Measurements from ENCODE around the gene ZBTB42. TPM values are rescaled to one million over a fixed set of nuclear protein-coding genes. Genes with fewer than 3 reads are reported as not detected.

ZBTB42 gene
- total RNA-seq, 4 donors from 2014 or later = 2.5 to 6.4 (median 4.9) TPM

DNA sequence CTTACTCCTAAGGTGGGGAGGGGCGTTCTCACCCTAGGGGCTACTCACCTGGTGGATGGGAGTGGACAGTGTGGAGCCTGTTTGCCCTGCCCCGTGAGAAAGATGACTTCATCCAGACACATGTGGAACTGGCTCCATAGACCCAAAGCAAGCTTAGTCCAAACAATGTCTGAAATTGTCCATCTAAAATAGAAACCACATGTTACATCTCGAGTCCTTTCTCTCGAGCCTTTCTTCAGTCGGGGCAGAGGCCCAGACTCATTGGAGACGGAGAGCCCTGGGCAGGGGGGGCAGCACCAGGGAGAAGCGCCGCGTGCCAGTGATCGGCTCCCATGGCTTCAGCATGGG lies 43.7 kb upstream of the ZBTB42 start:
- 41% methylated on average over 5 of the region's 10 CpGs for WGBS
- intact Hi-C loops (cut with DNase I) = no loop called here

DNA sequence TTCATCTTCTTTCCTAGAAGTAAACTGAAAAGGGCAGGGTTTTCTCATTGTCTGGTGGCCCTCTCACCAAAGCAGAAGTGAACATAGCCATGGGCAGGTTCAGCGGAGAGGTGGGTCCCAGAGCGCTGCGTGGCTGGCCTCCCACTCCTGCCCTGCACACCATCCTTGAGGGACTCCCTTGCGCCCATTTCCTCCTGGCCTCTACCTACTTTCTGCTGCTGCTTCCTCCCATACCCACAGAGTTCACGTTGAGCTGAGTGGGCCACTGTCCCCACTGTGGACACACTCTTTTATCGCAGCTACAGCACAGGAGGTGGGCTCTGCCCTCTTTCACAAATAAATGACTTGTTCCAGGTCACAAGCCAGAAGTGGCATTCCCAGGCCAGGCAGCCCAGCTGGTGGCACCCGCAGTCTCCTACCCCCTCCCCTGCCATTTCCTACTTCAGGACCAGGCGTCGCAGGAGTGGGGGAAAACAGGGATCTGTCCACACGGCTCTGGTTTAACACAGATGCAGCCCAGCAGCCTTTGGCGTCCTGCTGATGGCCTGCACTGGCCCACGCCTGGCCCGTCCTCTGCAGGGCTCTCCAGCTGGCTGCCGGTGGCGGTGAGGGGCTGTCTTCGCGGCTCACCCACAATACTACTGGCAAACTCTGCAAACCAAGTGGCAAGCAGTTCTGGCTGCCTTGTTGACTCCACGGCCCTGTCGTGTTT lies 43.1 kb upstream of the ZBTB42 start:
- 93% methylated on average over 19 of the region's 19 CpGs for WGBS
- no peak overlapping the region for H3K4me3 ChIP-seq
- H3K27me3 ChIP-seq = no peaks in the 10 kb centered on the region
- intact Hi-C loops (cut with DNase I) = no loop called here
- H3K36me3 ChIP-seq = peaks cover 38 to 76% (median 61%) of the 10 kb centered on the region in 4 donors
- no peak overlapping the region for H3K27ac ChIP-seq (replicated peaks in 1 of 4)
- DNase-seq (ENCODE audit: extremely low spot score) = no peak
- no peaks in the 10 kb centered on the region for H3K9me3 ChIP-seq
- TF ChIP-seq, protein P1, sequence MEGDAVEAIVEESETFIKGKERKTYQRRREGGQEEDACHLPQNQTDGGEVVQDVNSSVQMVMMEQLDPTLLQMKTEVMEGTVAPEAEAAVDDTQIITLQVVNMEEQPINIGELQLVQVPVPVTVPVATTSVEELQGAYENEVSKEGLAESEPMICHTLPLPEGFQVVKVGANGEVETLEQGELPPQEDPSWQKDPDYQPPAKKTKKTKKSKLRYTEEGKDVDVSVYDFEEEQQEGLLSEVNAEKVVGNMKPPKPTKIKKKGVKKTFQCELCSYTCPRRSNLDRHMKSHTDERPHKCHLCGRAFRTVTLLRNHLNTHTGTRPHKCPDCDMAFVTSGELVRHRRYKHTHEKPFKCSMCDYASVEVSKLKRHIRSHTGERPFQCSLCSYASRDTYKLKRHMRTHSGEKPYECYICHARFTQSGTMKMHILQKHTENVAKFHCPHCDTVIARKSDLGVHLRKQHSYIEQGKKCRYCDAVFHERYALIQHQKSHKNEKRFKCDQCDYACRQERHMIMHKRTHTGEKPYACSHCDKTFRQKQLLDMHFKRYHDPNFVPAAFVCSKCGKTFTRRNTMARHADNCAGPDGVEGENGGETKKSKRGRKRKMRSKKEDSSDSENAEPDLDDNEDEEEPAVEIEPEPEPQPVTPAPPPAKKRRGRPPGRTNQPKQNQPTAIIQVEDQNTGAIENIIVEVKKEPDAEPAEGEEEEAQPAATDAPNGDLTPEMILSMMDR (IDR thresholded peaks at IDR 0.05) = no peak
- TF ChIP-seq POLR2A (IDR thresholded peaks at IDR 0.05; ENCODE audit: low read depth) = no peak
- no peak for TF ChIP-seq EP300 (IDR thresholded peaks at IDR 0.05)
- TF ChIP-seq POLR2AphosphoS5 (IDR thresholded peaks at IDR 0.05) = no peak
- peaks cover 17 to 51% (median 41%) of the 10 kb centered on the region in 4 donors for H3K4me1 ChIP-seq

More for the DNA sequence above, 43.7 kb upstream of the ZBTB42 start:
- Histone ChIP-seq H3K4me3 (no peak overlapping the region), H3K27me3 (no peaks in the 10 kb centered on the region), H3K27ac (replicated peaks in 1 of 4) (no peak overlapping the region), H3K9me3 (no peaks in the 10 kb centered on the region), H3K36me3 (peaks cover 38 to 71% (median 61%) of the 10 kb centered on the region in 4 donors), H3K4me1 (peaks cover 18 to 53% (median 43%) of the 10 kb centered on the region in 4 donors)
- DNase-seq (ENCODE audit: extremely low spot score) = no peak
- TF ChIP-seq, protein P1 (IDR thresholded peaks at IDR 0.05) = no peak
- TF ChIP-seq EP300 (IDR thresholded peaks at IDR 0.05) (no peak), POLR2A (IDR thresholded peaks at IDR 0.05; ENCODE audit: low read depth) (no peak), POLR2AphosphoS5 (IDR thresholded peaks at IDR 0.05) (no peak)

DNA sequence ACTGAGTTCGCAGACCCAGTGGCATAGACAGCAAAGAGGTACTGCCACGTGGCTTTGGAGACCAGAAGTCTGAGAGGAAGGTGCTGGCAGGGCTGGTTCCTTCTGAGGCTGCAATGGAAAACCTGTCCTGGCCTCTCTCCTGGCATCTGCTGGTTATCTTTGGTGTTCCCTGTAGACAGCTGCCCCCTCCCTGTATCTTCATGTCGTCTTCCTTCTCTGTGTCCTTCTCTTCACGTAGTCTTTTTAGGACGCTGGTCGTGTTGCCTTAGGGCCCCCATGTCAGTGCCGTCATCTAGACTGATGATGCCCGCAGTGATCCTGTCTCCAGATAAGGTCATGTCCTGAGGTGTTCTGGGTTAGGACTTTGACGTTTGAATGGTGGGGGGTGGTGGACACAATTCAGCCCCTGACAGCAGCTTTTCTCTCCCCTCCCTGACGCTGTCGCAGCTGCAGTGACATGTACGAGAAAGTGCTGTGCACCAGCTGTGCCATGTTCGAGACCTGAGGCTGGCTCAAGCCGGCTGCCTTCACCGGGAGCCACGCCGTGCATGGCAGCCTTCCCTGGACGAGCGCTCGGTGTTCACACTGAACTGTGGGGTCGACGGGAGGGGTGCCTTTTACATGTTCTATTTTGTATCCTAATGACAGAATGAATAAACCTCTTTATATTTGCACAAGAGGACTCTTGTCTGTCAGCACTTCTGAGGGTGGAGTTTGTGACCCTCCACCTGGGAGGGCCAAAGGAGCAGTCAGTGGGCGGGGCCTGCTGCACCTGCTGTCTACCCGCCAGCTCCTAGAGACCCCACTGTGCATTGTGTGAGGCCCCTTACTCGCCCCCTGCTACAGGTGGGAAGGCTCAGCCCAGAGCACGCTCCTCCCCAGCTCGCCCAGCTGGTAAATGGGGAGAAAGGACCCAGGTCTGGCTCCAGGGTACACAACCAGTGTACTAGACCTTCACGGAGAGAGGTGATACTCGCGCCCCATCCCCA lies 41.6 kb upstream of the ZBTB42 start:
- Histone ChIP-seq H3K27me3 (no peaks in the 10 kb centered on the region), H3K9me3 (no peaks in the 10 kb centered on the region), H3K36me3 (peaks cover 38 to 76% (median 61%) of the 10 kb centered on the region in 4 donors), H3K27ac (replicated peaks in 1 of 4) (peak overlapping the region in 2 of 4 donors; percentile 52 to 53), H3K4me3 (no peak overlapping the region), H3K4me1 (peaks cover 9 to 42% (median 33%) of the 10 kb centered on the region in 4 donors)
- TF ChIP-seq POLR2A (IDR thresholded peaks at IDR 0.05; ENCODE audit: low read depth) = no peak
- TF ChIP-seq, protein P1 (IDR thresholded peaks at IDR 0.05) = no peak
- no peak for TF ChIP-seq POLR2AphosphoS5 (IDR thresholded peaks at IDR 0.05)
- no peak for TF ChIP-seq EP300 (IDR thresholded peaks at IDR 0.05)
- WGBS = 81% methylated on average over 24 of the region's 30 CpGs
- intact Hi-C loops (cut with DNase I) = no loop called here
- DNase-seq (ENCODE audit: extremely low spot score) = no peak

DNA sequence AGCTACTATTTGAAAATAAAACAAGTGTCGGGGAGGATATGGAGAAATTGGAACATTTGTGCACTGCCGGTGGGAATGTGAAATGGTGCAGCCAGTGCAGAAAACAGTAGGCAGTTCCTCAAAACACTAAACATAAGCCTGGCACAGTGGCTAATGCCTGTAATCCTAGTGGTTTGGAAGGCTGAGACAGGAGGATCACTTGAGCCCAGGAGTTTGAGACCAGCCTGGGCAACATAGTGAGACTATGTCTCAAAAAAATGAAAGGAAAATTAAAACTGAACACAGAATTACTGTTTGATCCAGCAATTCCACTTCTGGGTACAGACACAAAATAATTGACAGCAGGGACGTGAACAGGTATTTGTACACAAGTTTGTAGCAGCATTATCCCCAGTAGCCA lies 35.4 kb upstream of the ZBTB42 start:
- 93% methylated on average over 3 of the region's 3 CpGs for WGBS
- Histone ChIP-seq H3K9me3 (no peaks in the 10 kb centered on the region), H3K4me1 (peaks cover 5 to 23% (median 20%) of the 10 kb centered on the region in 4 donors), H3K4me3 (no peak overlapping the region), H3K36me3 (peaks cover 1 to 33% (median 19%) of the 10 kb centered on the region in 4 donors), H3K27ac (replicated peaks in 1 of 4) (no peak overlapping the region), H3K27me3 (no peaks in the 10 kb centered on the region)
- no peak for DNase-seq (ENCODE audit: extremely low spot score)
- intact Hi-C loops (cut with DNase I) = no loop called here
- no peak for TF ChIP-seq EP300 (IDR thresholded peaks at IDR 0.05)
- TF ChIP-seq POLR2A (IDR thresholded peaks at IDR 0.05; ENCODE audit: low read depth) = no peak
- TF ChIP-seq POLR2AphosphoS5 (IDR thresholded peaks at IDR 0.05) = no peak
- TF ChIP-seq, protein P1 (IDR thresholded peaks at IDR 0.05) = no peak

Measured in esophagus muscularis mucosa (tissue), 4 donors.